22Rv1 (cell line): ENCODE measurements around the gene TTLL3.
"Not testable (repeated sequence)": the region's sequence is repeated elsewhere in the genome, so short reads cannot be mapped to it uniquely, and the experiment has no call there.

Source experiments
- CTCF ChIP-seq: fragments of 450-650 bp; IDR thresholded peaks from 2 replicates; pipeline ENCODE4 v1.5.1; 2017; ENCODE audit warnings: mild to moderate bottlenecking
- ZFX ChIP-seq: fragments of 450-650 bp; IDR thresholded peaks from 2 replicates; pipeline ENCODE4 v1.6.1; 2017; ENCODE audit warnings: antibody characterized with exemption, borderline replicate concordance

DNA sequence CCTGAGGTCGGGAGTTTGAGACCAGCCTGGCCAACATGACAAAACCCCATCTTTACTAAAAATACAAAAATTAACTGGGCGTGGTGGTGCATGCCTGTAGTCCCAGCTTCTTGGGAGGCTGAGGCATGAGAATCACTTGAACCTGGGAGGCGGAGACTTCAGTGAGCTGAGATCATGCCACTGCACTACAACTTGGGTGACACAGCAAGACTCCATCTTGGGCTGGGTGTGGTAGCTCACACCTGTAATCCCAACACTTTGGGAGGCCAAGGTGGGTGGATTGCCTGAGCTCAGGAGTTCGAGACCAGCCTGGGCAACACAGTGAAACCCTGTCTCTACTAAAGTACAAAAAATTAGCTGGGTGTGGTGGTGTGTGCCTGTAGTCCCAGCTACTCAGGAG lies 66.2 kb downstream of the TTLL3 start:
- TF ChIP-seq CTCF, ZFX: not testable (repeated sequence)
